ENCODE measurements around the gene JADE1.

Gene JADE1

GRCh38 chr4:128846063-128846462 lies 36.6 kb downstream of the JADE1 start:
- no peak overlapping the region for H3K4me3 ChIP-seq (ENCODE audit: low read depth, low read length)
- H3K27ac ChIP-seq (ENCODE audit: low read depth, low read length): no peak overlapping the region
- peaks cover 9% of the 10 kb centered on the region for H3K4me1 ChIP-seq (ENCODE audit: control insufficient read depth, insufficient read depth, low read length)
- peaks cover 100% of the 10 kb centered on the region for H3K36me3 ChIP-seq (ENCODE audit: control insufficient read depth, insufficient read depth, low read length)
- no peaks in the 10 kb centered on the region for H3K9me3 ChIP-seq (ENCODE audit: control insufficient read depth, insufficient read depth, low read length)
- H3K9ac ChIP-seq (ENCODE audit: low read depth, low read length): no peak overlapping the region
- H3K27me3 ChIP-seq (ENCODE audit: control insufficient read depth, insufficient read depth, low read length): no peaks in the 10 kb centered on the region

GRCh38 chr4:128847082-128847724 lies 37.7 kb downstream of the JADE1 start:
- Histone ChIP-seq H3K9me3 (ENCODE audit: control insufficient read depth, insufficient read depth, low read length) (no peaks in the 10 kb centered on the region), H3K36me3 (ENCODE audit: control insufficient read depth, insufficient read depth, low read length) (peaks cover 100% of the 10 kb centered on the region), H3K27ac (ENCODE audit: low read depth, low read length) (no peak overlapping the region), H3K27me3 (ENCODE audit: control insufficient read depth, insufficient read depth, low read length) (no peaks in the 10 kb centered on the region), H3K4me1 (ENCODE audit: control insufficient read depth, insufficient read depth, low read length) (no peaks in the 10 kb centered on the region), H3K9ac (ENCODE audit: low read depth, low read length) (no peak overlapping the region), H3K4me3 (ENCODE audit: low read depth, low read length) (no peak overlapping the region)

GRCh38 chr4:128848461-128848860 lies 39.0 kb downstream of the JADE1 start:
- Histone ChIP-seq H3K4me3 (ENCODE audit: low read depth, low read length) (no peak overlapping the region), H3K9me3 (ENCODE audit: control insufficient read depth, insufficient read depth, low read length) (no peaks in the 10 kb centered on the region), H3K27ac (ENCODE audit: low read depth, low read length) (no peak overlapping the region), H3K36me3 (ENCODE audit: control insufficient read depth, insufficient read depth, low read length) (peaks cover 100% of the 10 kb centered on the region), H3K27me3 (ENCODE audit: control insufficient read depth, insufficient read depth, low read length) (no peaks in the 10 kb centered on the region), H3K9ac (ENCODE audit: low read depth, low read length) (no peak overlapping the region), H3K4me1 (ENCODE audit: control insufficient read depth, insufficient read depth, low read length) (no peaks in the 10 kb centered on the region)

- Histone ChIP-seq H3K27ac (ENCODE audit: low read depth, low read length) (no peak overlapping the region), H3K9me3 (ENCODE audit: control insufficient read depth, insufficient read depth, low read length) (no peaks in the 10 kb centered on the region), H3K9ac (ENCODE audit: low read depth, low read length) (no peak overlapping the region), H3K27me3 (ENCODE audit: control insufficient read depth, insufficient read depth, low read length) (no peaks in the 10 kb centered on the region), H3K36me3 (ENCODE audit: control insufficient read depth, insufficient read depth, low read length) (peaks cover 100% of the 10 kb centered on the region), H3K4me3 (ENCODE audit: low read depth, low read length) (no peak overlapping the region), H3K4me1 (ENCODE audit: control insufficient read depth, insufficient read depth, low read length) (no peaks in the 10 kb centered on the region)
Measured at GRCh38 chr4:128850252-128850651, 40.8 kb downstream of the JADE1 start.

- Histone ChIP-seq H3K9ac (ENCODE audit: low read depth, low read length) (no peak overlapping the region), H3K9me3 (ENCODE audit: control insufficient read depth, insufficient read depth, low read length) (no peaks in the 10 kb centered on the region), H3K4me3 (ENCODE audit: low read depth, low read length) (no peak overlapping the region), H3K4me1 (ENCODE audit: control insufficient read depth, insufficient read depth, low read length) (no peaks in the 10 kb centered on the region), H3K27me3 (ENCODE audit: control insufficient read depth, insufficient read depth, low read length) (no peaks in the 10 kb centered on the region), H3K36me3 (ENCODE audit: control insufficient read depth, insufficient read depth, low read length) (peaks cover 99% of the 10 kb centered on the region), H3K27ac (ENCODE audit: low read depth, low read length) (no peak overlapping the region)
Measured at GRCh38 chr4:128853741-128854140, 44.2 kb downstream of the JADE1 start.

GRCh38 chr4:128854433-128854832 lies 44.9 kb downstream of the JADE1 start:
- H3K27me3 ChIP-seq (ENCODE audit: control insufficient read depth, insufficient read depth, low read length): no peaks in the 10 kb centered on the region
- H3K4me3 ChIP-seq (ENCODE audit: low read depth, low read length): no peak overlapping the region
- no peak overlapping the region for H3K27ac ChIP-seq (ENCODE audit: low read depth, low read length)
- peaks cover 99% of the 10 kb centered on the region for H3K36me3 ChIP-seq (ENCODE audit: control insufficient read depth, insufficient read depth, low read length)
- no peak overlapping the region for H3K9ac ChIP-seq (ENCODE audit: low read depth, low read length)
- no peaks in the 10 kb centered on the region for H3K4me1 ChIP-seq (ENCODE audit: control insufficient read depth, insufficient read depth, low read length)
- H3K9me3 ChIP-seq (ENCODE audit: control insufficient read depth, insufficient read depth, low read length): no peaks in the 10 kb centered on the region

- no peaks in the 10 kb centered on the region for H3K9me3 ChIP-seq (ENCODE audit: control insufficient read depth, insufficient read depth, low read length)
- no peak overlapping the region for H3K27ac ChIP-seq (ENCODE audit: low read depth, low read length)
- no peaks in the 10 kb centered on the region for H3K4me1 ChIP-seq (ENCODE audit: control insufficient read depth, insufficient read depth, low read length)
- no peak overlapping the region for H3K4me3 ChIP-seq (ENCODE audit: low read depth, low read length)
- no peaks in the 10 kb centered on the region for H3K27me3 ChIP-seq (ENCODE audit: control insufficient read depth, insufficient read depth, low read length)
- H3K9ac ChIP-seq (ENCODE audit: low read depth, low read length): no peak overlapping the region
- H3K36me3 ChIP-seq (ENCODE audit: control insufficient read depth, insufficient read depth, low read length): peaks cover 99% of the 10 kb centered on the region
Measured at GRCh38 chr4:128855621-128856020, 46.1 kb downstream of the JADE1 start.

GRCh38 chr4:128856246-128856645 lies 46.7 kb downstream of the JADE1 start:
- Histone ChIP-seq H3K4me3 (ENCODE audit: low read depth, low read length) (no peak overlapping the region), H3K27me3 (ENCODE audit: control insufficient read depth, insufficient read depth, low read length) (no peaks in the 10 kb centered on the region), H3K9ac (ENCODE audit: low read depth, low read length) (no peak overlapping the region), H3K36me3 (ENCODE audit: control insufficient read depth, insufficient read depth, low read length) (peaks cover 99% of the 10 kb centered on the region), H3K4me1 (ENCODE audit: control insufficient read depth, insufficient read depth, low read length) (no peaks in the 10 kb centered on the region), H3K27ac (ENCODE audit: low read depth, low read length) (no peak overlapping the region), H3K9me3 (ENCODE audit: control insufficient read depth, insufficient read depth, low read length) (no peaks in the 10 kb centered on the region)

GRCh38 chr4:128858879-128859671 lies 49.6 kb downstream of the JADE1 start:
- Histone ChIP-seq H3K9ac (ENCODE audit: low read depth, low read length) (no peak overlapping the region), H3K27me3 (ENCODE audit: control insufficient read depth, insufficient read depth, low read length) (no peaks in the 10 kb centered on the region), H3K36me3 (ENCODE audit: control insufficient read depth, insufficient read depth, low read length) (peaks cover 99% of the 10 kb centered on the region), H3K27ac (ENCODE audit: low read depth, low read length) (no peak overlapping the region), H3K4me3 (ENCODE audit: low read depth, low read length) (no peak overlapping the region), H3K4me1 (ENCODE audit: control insufficient read depth, insufficient read depth, low read length) (peaks cover 15% of the 10 kb centered on the region; the same call in 1 of the 2 replicates), H3K9me3 (ENCODE audit: control insufficient read depth, insufficient read depth, low read length) (no peaks in the 10 kb centered on the region)

GRCh38 chr4:128859887-128860677 lies 50.6 kb downstream of the JADE1 start:
- Histone ChIP-seq H3K27me3 (ENCODE audit: control insufficient read depth, insufficient read depth, low read length) (no peaks in the 10 kb centered on the region), H3K4me3 (ENCODE audit: low read depth, low read length) (no peak overlapping the region), H3K9ac (ENCODE audit: low read depth, low read length) (no peak overlapping the region), H3K9me3 (ENCODE audit: control insufficient read depth, insufficient read depth, low read length) (no peaks in the 10 kb centered on the region), H3K27ac (ENCODE audit: low read depth, low read length) (no peak overlapping the region), H3K36me3 (ENCODE audit: control insufficient read depth, insufficient read depth, low read length) (peaks cover 99% of the 10 kb centered on the region), H3K4me1 (ENCODE audit: control insufficient read depth, insufficient read depth, low read length) (peaks cover 20% of the 10 kb centered on the region)
